H1 (cell line): ENCODE data around the gene FGF4. TPM values are rescaled to one million over a fixed set of nuclear protein-coding genes. Genes with fewer than 3 reads are reported as not detected.

Experiments
- POLR2A ChIP-seq, 2 experiments: IDR thresholded peaks; 1 replicate in 1 of 2; 2 replicates in 1 of 2; pipeline ENCODE4 v1.6.1; 2011; ENCODE audit warnings: low read depth in 2 of 2, low read length in 2 of 2, mild to moderate bottlenecking in 2 of 2; ENCODE audit errors: control extremely low read depth in 1 of 2
- POLR2AphosphoS5 ChIP-seq: IDR thresholded peaks from 2 replicates; pipeline ENCODE4 v1.6.1; 2011; ENCODE audit warnings: low read depth, low read length
- RBBP5 ChIP-seq: IDR thresholded peaks from 2 replicates; pipeline ENCODE4 v1.7.1; 2012; ENCODE audit warnings: low read depth, mild to moderate bottlenecking, inconsistent platforms, low read length, moderate library complexity, borderline replicate concordance
- polyA plus RNA-seq, 7 experiments: library from polyadenylated mRNA; depleted of rRNA in 3 of 7; stranded (reverse) in 5 of 7; unstranded in 2 of 7; fragments of >200 nt in 5 of 7; fragments of 200-250 nt in 2 of 7; gene quantifications; 1 replicate in 5 of 7; 2 replicates in 1 of 7; 4 replicates in 1 of 7; pipeline versions ENCODE4 v1.2.1 to v1.2.3, GENCODE V29; 2011 to 2013; ENCODE audit warnings: missing spikeins in 2 of 7, mixed read lengths in 2 of 7
- total RNA-seq: library from RNA; stranded (reverse); fragmentation: NEBNext Ultra II Directional; extraction: Animal tissue kit (Norgen Biotek cat#: 25700); gene quantifications from 2 replicates; pipeline ENCODE4 v1.2.1, GENCODE V29; 2021

The FGF4 gene
- total and polyA plus RNA-seq, 2 of the 8 experiments (the other 6 are each of a cell fraction or from before 2014, with no cell fraction given), result 0.57 to 2.0 TPM

GRCh38 chr11:69721745-69722144 is 53.4 kb downstream of the FGF4 start (continued):
- no peak for TF ChIP-seq POLR2AphosphoS5
- TF ChIP-seq POLR2A (IDR thresholded peaks at IDR 0.05; ENCODE audit: control extremely low read depth in 1 of 2, low read depth in 2 of 2, low read length in 2 of 2), result no peak
- TF ChIP-seq RBBP5, result no peak
